CD4-positive, alpha-beta T cell (primary cell): ENCODE data around the gene REXO4. TPM values are rescaled to one million over a fixed set of nuclear protein-coding genes. Genes with fewer than 3 reads are reported as not detected.
A peak's percentile ranks its signal among the peaks of the same experiment; 100 is the strongest.

ENCODE experiments used
- ATAC-seq: fragments of 200-7000 bp; cut with Tn5 transposase; one replicate; pipeline ENCODE4 v1.10.0; 2022; ENCODE audit warnings: mild to moderate bottlenecking; ENCODE audit not compliant: poor library complexity
- CTCF ChIA-PET: fragments of 350-600 bp; sonication (Branson Sonifier 250); formaldehyde crosslinking; loops from one replicate; lab custom pipeline; 2021; ENCODE audit warnings: antibody characterized with exemption, inconsistent platforms; lab: Charles Lee
- POLR2A ChIA-PET: fragments of 350-600 bp; sonication (Branson Sonifier 250); formaldehyde crosslinking; loops from one replicate; lab custom pipeline; 2021; ENCODE audit warnings: antibody characterized with exemption, inconsistent platforms; lab: Charles Lee
- DNase-seq, 14 experiments: peaks; one replicate each; pipeline ENCODE4 v3.0.0-alpha.2; 2013 to 2020; ENCODE audit warnings: mixed read lengths in 2 of 14
- H3K27ac ChIP-seq, 2 donors: one replicate each; pipeline versions ENCODE4 v1.5.1 to v1.7.0; 2013; ENCODE audit warnings: low read length in 2 of 2, low read depth in 1 of 2, mild to moderate bottlenecking in 1 of 2
- H3K27me3 ChIP-seq, 2 experiments: 1 replicate in 1 of 2; 2 replicates in 1 of 2; pipeline versions ENCODE4 v1.6.1 to v1.7.0; 2013; ENCODE audit warnings: low read length in 2 of 2, control low read depth in 1 of 2, mild to moderate bottlenecking in 1 of 2, moderate library complexity in 1 of 2; ENCODE audit not compliant: insufficient read depth in 2 of 2, control insufficient read depth in 1 of 2
- H3K36me3 ChIP-seq: one replicate; pipeline ENCODE4 v1.6.1; 2013; ENCODE audit warnings: low read length, control low read depth; ENCODE audit not compliant: insufficient read depth
- H3K4me1 ChIP-seq: one replicate; pipeline ENCODE4 v1.6.1; 2013; ENCODE audit warnings: low read length, control low read depth; ENCODE audit not compliant: insufficient read depth
- H3K4me3 ChIP-seq: one replicate; pipeline ENCODE4 v1.5.1; 2013; ENCODE audit warnings: mild to moderate bottlenecking, low read length, moderate library complexity
- H3K9me3 ChIP-seq, 2 experiments: 1 replicate in 1 of 2; 2 replicates in 1 of 2; pipeline versions ENCODE4 v1.6.1 to v1.7.0; 2013; ENCODE audit warnings: low read length in 2 of 2, mild to moderate bottlenecking in 2 of 2, control low read depth in 1 of 2, moderate library complexity in 1 of 2; ENCODE audit not compliant: control insufficient read depth in 1 of 2, insufficient read depth in 1 of 2
- H3K27ac Mint-ChIP-seq: one replicate; pipeline ENCODE4 v1.8.0; 2020; ENCODE audit warnings: mixed read lengths
- H3K27me3 Mint-ChIP-seq: one replicate; pipeline ENCODE4 v1.8.0; 2021; ENCODE audit warnings: mixed read lengths
- H3K36me3 Mint-ChIP-seq: one replicate; pipeline ENCODE4 v1.8.0; 2021; ENCODE audit warnings: low read depth, mixed read lengths
- H3K4me1 Mint-ChIP-seq: one replicate; pipeline ENCODE4 v1.8.0; 2021; ENCODE audit warnings: low read depth, mixed read lengths
- H3K4me3 Mint-ChIP-seq: one replicate; pipeline ENCODE4 v1.8.0; 2020; ENCODE audit warnings: mild to moderate bottlenecking, mixed read lengths
- H3K9me3 Mint-ChIP-seq: one replicate; pipeline ENCODE4 v1.8.0; 2020; ENCODE audit warnings: mixed read lengths
- intact Hi-C, 2 experiments: fragments of 100-400 bp; cut with DNase I in 1 of 2; cut with micrococcal nuclease in 1 of 2; formaldehyde crosslinking; loops; one replicate each; pipeline versions ENCODE4 v1.15.1 to v1.9.0; 2023 to 2025; cut with DNase I, micrococcal nuclease
- total RNA-seq, 174 experiments: library from RNA in 2 of 174; stranded (reverse) in 2 of 174; gene quantifications; one replicate each; pipeline ENCODE4 v1.2.3 and lab custom pipeline; 2021 to 2026
- TF ChIP-seq, protein P1 (sequence below): fragments of 200-600 bp; IDR thresholded peaks from one replicate; pipeline ENCODE4 v1.8.0; 2022; ENCODE audit warnings: antibody characterized with exemption, mild to moderate bottlenecking

The REXO4 gene
- total RNA-seq, 2 experiments from 2014 or later, result 17.3 to 18.5 TPM

- Histone ChIP-seq H3K27ac (no peak overlapping the region), H3K36me3 (no peaks in the 10 kb centered on the region), H3K27me3 (no peaks in the 10 kb centered on the region), H3K4me3 (no peak overlapping the region), H3K9me3 (no peaks in the 10 kb centered on the region), H3K4me1 (peaks cover 7% of the 10 kb centered on the region)
- Mint-ChIP-seq H3K27ac (no peak overlapping the region), H3K9me3 (no peaks in the 10 kb centered on the region), H3K4me1 (peaks cover 17% of the 10 kb centered on the region), H3K36me3 (peaks cover 3% of the 10 kb centered on the region), H3K27me3 (no peaks in the 10 kb centered on the region), H3K4me3 (no peak overlapping the region)
- POLR2A ChIA-PET, result no interaction called here
- DNase-seq (no peak), ATAC-seq (no peak)
- intact Hi-C loops, result loop anchor here in 1 of 2 experiments (5.0 to 10.0 kb wide), 2 partner anchors 87 to 560 kb away; partner anchors contain the start of genes BRD3OS, STKLD1 and SURF4
- CTCF ChIA-PET, result no interaction called here
- TF ChIP-seq, protein P1, sequence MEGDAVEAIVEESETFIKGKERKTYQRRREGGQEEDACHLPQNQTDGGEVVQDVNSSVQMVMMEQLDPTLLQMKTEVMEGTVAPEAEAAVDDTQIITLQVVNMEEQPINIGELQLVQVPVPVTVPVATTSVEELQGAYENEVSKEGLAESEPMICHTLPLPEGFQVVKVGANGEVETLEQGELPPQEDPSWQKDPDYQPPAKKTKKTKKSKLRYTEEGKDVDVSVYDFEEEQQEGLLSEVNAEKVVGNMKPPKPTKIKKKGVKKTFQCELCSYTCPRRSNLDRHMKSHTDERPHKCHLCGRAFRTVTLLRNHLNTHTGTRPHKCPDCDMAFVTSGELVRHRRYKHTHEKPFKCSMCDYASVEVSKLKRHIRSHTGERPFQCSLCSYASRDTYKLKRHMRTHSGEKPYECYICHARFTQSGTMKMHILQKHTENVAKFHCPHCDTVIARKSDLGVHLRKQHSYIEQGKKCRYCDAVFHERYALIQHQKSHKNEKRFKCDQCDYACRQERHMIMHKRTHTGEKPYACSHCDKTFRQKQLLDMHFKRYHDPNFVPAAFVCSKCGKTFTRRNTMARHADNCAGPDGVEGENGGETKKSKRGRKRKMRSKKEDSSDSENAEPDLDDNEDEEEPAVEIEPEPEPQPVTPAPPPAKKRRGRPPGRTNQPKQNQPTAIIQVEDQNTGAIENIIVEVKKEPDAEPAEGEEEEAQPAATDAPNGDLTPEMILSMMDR, result no peak
Measured at GRCh38 chr9:133464638-133465037, 46.8 kb upstream of the REXO4 start.

- H3K27me3 Mint-ChIP-seq, result no peaks in the 10 kb centered on the region
Measured at GRCh38 chr9:133463864-133464615, 46.2 kb upstream of the REXO4 start.

DNA sequence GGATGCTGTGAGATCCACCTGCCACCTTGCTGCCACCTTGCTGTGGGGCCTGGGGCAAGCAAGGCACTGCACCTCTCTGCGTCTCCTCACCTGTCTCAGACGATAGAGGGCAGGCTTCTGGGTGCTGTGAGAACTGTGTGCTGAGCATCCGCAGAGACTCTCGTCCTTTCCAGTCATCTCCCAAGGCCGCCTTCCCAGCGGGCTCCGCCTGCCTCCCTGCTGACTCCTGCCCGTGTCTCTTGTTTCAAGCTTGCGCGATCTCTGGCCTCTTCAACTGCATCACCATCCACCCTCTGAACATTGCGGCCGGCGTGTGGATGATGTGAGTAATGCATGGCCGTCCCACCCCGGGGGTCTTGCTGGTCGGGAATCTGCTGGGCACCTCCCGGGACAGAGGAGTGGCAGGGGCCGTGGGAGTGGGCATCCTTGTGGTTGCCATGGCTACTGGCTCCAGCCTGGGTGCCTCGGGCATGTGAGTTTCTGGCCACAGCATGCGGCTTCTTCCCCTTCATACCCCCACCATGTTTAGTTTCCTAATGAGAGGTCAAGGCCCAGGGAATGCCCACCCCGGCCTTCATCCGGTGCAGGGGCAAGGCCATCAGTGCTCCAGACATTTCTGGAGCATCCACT lies 45.5 kb upstream of the REXO4 start:
- Histone ChIP-seq H3K36me3 (no peaks in the 10 kb centered on the region), H3K9me3 (no peaks in the 10 kb centered on the region), H3K4me1 (peaks cover 18% of the 10 kb centered on the region), H3K27ac (no peak overlapping the region), H3K4me3 (no peak overlapping the region), H3K27me3 (no peaks in the 10 kb centered on the region)
- Mint-ChIP-seq H3K36me3 (peaks cover 4% of the 10 kb centered on the region), H3K9me3 (no peaks in the 10 kb centered on the region), H3K27me3 (no peaks in the 10 kb centered on the region), H3K4me1 (peaks cover 23% of the 10 kb centered on the region), H3K27ac (no peak overlapping the region), H3K4me3 (no peak overlapping the region)
- DNase-seq (peak in 3 of 14 experiments; percentile 24 to 54 (median 41)), ATAC-seq (no peak)
- ChIA-PET POLR2A (no interaction called here), CTCF (interaction anchor here (0.9 kb wide), 1 partner anchor 11 kb away, joined by 3 read pairs; no protein-coding TSS in a partner anchor)
- intact Hi-C loops, result loop anchor here in 1 of 2 experiments (5.0 to 10.0 kb wide), 2 partner anchors 86 to 561 kb away; partner anchors contain the start of genes BRD3OS, STKLD1 and SURF4
- TF ChIP-seq, protein P1, result no peak

More at GRCh38 chr9:133463864-133464615, 46.2 kb upstream of the REXO4 start:
- H3K9me3 Mint-ChIP-seq, result no peaks in the 10 kb centered on the region
- no peak overlapping the region for H3K27ac Mint-ChIP-seq
- Histone ChIP-seq H3K36me3 (no peaks in the 10 kb centered on the region), H3K4me1 (peaks cover 12% of the 10 kb centered on the region), H3K4me3 (no peak overlapping the region), H3K9me3 (no peaks in the 10 kb centered on the region), H3K27ac (no peak overlapping the region), H3K27me3 (no peaks in the 10 kb centered on the region)
- POLR2A ChIA-PET, result no interaction called here
- H3K4me3 Mint-ChIP-seq, result no peak overlapping the region
- ATAC-seq (no peak), DNase-seq (no peak)
- TF ChIP-seq, protein P1, result no peak
- intact Hi-C loops, result loop anchor here in 1 of 2 experiments (5.0 to 10.0 kb wide), 2 partner anchors 87 to 561 kb away; partner anchors contain the start of genes BRD3OS, STKLD1 and SURF4
- CTCF ChIA-PET, result no interaction called here
- peaks cover 4% of the 10 kb centered on the region for H3K36me3 Mint-ChIP-seq
- peaks cover 23% of the 10 kb centered on the region for H3K4me1 Mint-ChIP-seq
